ENCODE results near the gene TRPM6. TPM values are rescaled to one million over a fixed set of nuclear protein-coding genes. Genes with fewer than 3 reads are reported as not detected.
"Not testable (repeated sequence)": the region's sequence is repeated elsewhere in the genome, so short reads cannot be mapped to it uniquely, and the experiment has no call there.

The TRPM6 gene, protein sequence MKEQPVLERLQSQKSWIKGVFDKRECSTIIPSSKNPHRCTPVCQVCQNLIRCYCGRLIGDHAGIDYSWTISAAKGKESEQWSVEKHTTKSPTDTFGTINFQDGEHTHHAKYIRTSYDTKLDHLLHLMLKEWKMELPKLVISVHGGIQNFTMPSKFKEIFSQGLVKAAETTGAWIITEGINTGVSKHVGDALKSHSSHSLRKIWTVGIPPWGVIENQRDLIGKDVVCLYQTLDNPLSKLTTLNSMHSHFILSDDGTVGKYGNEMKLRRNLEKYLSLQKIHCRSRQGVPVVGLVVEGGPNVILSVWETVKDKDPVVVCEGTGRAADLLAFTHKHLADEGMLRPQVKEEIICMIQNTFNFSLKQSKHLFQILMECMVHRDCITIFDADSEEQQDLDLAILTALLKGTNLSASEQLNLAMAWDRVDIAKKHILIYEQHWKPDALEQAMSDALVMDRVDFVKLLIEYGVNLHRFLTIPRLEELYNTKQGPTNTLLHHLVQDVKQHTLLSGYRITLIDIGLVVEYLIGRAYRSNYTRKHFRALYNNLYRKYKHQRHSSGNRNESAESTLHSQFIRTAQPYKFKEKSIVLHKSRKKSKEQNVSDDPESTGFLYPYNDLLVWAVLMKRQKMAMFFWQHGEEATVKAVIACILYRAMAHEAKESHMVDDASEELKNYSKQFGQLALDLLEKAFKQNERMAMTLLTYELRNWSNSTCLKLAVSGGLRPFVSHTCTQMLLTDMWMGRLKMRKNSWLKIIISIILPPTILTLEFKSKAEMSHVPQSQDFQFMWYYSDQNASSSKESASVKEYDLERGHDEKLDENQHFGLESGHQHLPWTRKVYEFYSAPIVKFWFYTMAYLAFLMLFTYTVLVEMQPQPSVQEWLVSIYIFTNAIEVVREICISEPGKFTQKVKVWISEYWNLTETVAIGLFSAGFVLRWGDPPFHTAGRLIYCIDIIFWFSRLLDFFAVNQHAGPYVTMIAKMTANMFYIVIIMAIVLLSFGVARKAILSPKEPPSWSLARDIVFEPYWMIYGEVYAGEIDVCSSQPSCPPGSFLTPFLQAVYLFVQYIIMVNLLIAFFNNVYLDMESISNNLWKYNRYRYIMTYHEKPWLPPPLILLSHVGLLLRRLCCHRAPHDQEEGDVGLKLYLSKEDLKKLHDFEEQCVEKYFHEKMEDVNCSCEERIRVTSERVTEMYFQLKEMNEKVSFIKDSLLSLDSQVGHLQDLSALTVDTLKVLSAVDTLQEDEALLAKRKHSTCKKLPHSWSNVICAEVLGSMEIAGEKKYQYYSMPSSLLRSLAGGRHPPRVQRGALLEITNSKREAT (N-terminal part only)
- 0.05 and 0.17 TPM in 2 replicates for total RNA-seq (2014; rRNA removed; shearing (Covaris generic))

DNA sequence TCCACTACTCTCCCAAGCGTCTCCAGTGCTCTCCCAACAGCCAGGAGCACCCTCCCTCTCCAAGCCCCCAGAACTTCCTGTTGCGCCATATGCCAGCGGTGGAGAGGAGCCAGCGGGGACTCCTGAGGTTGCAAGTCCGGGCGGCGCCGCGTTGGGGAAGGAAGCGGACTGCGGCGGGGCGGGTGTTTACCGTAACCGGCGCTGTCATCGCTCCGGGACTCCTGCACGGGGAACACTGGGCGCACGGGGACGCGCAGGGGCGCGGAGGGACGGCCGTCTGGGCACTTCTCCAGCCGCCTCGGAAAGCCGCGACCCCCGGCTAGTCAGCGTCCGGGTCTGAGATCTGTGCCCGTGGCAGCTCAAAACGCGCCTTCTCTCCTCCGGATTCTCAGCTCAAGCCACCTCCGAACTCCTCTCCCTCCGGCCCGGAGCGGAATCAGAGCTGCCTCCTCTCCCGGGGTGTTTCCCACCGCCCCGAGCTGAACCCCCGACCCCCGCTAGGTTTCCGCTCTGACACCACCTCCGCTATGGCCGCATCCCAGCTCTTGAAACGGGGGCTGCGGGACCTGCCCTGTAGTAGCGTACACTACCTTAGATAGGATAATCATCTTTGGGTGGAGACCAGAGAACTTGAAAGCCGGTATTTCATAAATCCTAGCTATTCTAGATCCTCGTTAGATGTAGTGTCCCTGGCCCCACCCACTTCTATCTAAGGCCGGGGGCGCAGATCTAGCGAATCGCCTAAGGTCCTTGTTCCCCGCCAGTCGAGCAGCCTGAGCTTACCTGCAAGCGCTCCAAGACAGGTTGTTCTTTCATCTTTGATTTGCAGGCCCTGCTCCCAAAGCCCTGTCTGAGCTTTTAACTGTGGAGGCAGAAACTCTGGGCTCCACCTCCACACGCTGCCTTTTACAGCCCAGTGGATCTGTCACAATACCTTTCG, at the start of gene TRPM6:
TSS of gene TRPM6 (minus strand) at position 881 of the 940 bp plus-strand sequence. CDS start at position 816, 65 bp downstream.
- peak; percentile 53 for DNase-seq (ENCODE audit: low spot score)

DNA sequence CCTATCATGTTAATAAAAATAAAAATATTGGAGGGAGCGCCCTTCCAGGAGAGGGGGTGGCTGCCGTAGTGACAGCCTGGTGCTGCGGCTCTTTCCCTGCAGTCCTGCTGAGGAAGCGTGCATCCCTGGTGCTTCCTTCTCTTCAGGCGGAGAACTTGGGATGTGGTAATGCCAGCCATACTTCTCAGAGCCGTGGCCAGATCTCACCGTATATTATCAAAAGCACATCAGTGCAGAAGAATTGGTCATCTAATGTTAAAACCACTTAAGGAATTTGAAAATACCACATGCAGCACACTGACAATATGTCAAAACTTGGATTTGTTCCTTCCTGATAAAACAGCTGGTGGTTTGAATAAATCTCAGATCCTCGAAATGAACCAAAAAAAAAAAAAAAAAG, 47.3 kb upstream of the TRPM6 start:
- peak; percentile 18 for DNase-seq (ENCODE audit: low spot score)

DNA sequence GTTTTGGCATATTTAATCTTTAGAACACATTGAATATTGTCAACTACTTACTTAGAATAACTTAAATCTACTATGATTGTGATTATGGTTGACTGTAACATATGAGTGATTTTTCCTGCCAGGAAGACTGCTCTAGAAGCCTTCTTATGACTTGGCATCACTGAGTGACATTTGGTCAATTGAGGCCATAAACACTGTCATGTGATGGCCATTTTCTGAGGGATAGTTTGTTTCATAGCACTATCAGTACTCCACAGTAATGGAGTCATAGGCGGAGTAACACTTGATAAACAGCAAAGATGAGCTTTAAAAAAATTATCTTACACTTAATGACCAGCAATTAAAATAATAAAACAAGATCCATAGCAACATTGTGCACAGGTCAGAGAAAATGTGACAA, 34.0 kb upstream of the TRPM6 start:
- DNase-seq (ENCODE audit: low spot score): no peak

DNA sequence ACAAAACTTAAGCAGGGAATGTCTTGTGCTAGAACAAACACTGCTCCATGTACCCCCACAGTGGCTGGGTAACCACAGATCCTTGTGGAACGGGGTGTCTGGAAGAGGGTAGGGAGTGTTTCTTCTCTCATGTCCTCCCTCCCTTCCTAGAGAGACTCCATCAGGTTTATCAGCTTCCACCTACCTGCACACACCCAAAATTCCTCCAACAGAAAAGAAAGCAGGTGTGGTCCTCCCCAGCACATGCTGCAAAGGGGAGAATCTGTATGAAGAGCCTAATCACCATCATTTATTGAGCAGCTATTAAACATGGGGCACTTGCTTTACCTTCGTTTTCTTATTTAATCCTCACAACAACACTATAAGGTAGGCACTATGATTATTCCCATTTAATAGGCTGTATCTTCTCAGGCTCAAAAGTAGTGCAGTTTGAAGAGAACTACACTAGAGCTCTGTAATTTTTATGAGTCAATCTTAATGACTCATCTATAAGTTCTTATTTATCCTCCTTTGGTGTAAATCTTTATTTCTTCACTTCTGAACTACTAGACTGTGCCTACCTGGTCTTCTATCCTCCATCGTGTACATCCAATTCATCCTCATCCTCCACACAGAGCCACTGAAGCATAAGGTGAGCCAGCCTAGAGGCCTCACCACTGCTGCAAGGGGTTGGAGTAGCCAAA, 33.4 kb upstream of the TRPM6 start:
- DNase-seq (ENCODE audit: low spot score): no peak

DNA sequence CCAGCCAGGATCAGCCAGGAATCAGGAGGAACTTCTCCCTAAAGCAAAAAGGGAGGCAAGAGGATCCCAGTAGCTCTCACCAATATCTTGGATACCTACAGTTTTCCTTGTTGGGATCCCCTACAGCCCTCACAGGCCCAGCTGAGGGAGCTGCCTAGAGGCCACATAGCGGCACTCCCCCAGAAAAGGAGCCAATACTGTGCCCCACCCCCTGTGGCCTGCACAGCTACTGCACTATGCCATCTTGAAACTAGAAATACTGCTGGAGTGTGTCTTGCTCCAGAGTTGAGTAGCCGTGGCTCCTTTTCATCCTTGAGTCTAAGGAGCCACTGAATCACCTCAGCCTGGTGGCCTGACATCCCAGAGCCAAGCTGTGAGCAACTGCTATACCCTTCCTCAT, 22.3 kb upstream of the TRPM6 start:
- DNase-seq (ENCODE audit: low spot score): no peak

DNA sequence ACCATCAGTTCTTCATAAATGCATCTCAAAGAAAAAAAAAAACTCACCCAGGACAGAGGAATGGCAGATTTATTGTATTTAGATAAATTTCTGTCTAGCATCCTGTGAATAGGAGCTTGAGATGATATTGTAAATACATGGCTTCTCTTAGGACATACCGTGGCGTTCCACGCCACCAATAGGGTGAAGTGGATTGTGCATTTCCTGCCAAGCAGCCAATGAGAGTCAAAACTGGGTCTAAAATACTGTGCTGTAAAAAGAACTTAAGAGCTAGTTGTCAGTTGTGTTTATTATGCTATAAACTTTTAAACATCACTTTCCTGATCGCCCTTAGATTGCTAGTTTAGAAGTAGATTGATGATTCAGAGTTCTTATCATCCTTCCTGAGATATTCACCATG, 20.9 kb upstream of the TRPM6 start:
- DNase-seq (ENCODE audit: low spot score): no peak

DNA sequence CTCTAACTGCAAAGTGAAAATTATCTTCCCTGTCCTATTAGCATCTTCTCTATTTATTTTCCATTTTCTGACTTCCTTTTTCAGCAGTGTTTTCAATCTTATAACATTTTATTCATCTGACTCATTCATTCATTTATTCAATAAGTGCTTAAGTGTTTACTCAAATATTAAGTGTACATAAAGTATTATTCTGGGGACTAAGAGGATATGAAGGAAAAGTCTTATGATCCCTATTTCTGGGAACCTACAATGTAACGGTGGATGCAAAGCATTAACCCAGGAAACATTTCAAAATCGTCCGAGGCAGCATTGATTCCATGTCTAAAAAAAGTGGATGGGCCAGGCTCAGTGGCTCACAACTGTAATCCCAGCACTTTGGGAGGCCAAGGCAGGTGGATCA, 19.4 kb upstream of the TRPM6 start:
- DNase-seq (ENCODE audit: low spot score): no peak

DNA sequence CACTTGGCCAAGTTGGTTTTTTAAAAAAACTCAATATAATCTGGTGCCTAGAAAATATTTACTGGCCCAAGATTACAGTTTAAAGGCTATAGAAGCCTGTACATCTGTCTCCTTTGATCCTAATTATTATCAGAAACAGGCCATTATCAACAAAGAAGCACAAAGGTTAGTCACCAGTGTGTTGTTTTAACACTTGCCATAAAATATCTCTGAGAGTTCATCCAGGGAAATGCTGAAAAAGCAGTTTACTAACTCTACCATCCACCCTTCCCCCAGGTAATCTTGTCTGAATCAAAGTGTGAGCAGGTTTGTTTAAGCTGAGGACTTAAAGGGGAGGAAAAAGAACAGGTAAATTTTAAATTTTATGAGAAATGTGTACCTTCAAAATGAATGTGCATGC, 13.3 kb upstream of the TRPM6 start:
- no peak for DNase-seq (ENCODE audit: low spot score)

DNA sequence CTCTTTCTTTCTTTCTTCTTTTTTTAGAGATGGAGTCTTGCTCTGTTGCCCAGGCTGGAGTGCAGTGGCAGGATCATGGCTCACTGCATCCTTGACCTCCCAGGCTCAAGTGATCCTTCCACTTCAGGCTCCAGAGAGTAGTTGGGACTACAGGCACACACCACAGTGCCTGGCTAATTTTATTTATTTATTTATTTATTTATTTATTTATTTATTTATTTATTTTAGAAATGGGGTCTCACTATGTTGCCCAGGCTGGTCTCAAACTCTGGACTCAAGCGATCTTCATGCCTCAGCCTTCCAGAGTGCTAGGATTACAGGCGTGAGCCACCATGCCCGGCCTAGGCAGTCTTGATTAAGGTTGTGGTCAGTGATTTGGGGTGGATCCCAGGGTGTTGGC, 728 bp upstream of the TRPM6 start:
- DNase-seq (ENCODE audit: low spot score): not testable (repeated sequence)

DNA sequence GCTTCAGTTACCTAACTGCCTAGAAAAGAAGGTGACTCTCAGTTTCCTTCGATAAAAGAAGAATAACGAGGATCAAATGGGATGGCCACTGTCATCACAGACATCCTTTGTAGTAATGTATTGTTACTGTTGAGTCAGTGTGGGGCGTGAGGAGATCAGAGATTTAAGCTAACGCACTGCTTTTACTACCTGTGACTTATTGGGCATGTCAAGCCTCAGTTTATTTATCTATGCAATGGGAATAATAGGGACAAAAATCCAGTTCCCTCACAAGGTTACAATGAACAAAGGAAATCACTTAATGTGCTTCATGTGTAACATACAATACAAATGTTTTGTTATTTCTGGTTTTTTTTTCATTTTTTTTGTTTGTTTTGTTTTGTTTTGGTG, 255 bp upstream of the TRPM6 start:
- DNase-seq (ENCODE audit: low spot score): no peak

DNA sequence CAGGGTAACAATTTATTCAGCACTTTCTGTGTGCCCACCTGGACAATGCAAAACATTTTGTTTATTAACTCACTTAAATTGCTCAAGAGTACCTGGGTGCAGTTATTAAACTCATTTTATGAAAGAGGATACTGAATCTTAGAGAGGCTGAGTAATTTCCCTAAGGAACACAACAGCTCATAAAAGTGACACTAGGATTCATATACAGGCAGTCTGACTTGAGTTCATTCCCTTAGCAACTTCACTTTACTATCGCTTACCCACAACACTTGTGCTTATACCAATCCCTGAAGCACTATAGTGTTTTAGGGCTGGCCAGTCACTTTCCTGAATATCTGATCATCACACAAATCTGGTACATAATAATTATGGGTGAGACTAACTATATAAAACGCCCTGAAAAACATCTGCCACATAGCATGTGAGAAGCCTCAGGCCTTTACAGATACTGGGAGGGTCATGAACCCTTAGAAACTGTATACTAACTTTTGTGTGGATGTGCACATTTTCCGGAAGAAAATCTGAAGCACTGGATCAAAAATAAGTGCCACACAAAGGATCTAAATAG, 11.3 kb downstream of the TRPM6 start:
- DNase-seq (ENCODE audit: low spot score): no peak

DNA sequence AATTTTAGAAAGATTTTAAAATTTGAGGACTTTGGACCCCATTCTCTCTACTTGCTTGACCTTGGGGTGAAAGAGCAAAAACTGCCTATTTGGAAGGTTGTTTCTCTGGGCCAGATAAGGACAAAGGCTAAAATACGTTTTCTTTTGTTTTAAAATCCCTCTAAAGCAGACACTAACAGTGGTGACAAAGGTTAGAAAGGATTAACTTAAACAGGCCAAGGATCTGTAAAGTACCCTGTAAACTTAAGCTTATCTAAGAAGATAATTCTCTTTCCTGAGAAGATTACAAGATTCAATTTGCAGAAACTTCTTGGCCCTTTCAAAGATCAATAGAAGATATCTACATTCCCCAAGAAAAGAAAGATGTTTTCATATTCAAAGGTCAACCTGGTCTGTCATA, 12.1 kb downstream of the TRPM6 start:
- DNase-seq (ENCODE audit: low spot score): no peak

DNA sequence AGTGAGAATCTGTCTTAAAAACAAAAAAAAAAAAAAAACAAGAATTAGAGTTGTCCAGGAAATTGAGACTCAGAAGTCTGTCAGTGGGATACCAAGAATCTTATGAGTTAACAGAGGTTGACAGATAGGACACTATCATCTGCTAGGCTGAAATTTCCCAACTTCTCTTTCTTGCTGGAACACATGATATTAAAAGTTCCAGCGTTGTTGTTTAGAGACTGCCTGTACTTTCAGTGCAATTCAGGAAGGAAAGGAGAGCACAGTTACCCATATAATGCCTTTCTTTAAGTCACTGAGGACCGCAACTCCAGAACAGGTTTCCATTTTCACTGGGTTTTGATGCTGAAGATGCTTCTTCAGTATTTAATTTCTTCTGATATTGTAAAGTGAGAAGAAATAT, 13.5 kb downstream of the TRPM6 start:
- no peak for DNase-seq (ENCODE audit: low spot score)

DNA sequence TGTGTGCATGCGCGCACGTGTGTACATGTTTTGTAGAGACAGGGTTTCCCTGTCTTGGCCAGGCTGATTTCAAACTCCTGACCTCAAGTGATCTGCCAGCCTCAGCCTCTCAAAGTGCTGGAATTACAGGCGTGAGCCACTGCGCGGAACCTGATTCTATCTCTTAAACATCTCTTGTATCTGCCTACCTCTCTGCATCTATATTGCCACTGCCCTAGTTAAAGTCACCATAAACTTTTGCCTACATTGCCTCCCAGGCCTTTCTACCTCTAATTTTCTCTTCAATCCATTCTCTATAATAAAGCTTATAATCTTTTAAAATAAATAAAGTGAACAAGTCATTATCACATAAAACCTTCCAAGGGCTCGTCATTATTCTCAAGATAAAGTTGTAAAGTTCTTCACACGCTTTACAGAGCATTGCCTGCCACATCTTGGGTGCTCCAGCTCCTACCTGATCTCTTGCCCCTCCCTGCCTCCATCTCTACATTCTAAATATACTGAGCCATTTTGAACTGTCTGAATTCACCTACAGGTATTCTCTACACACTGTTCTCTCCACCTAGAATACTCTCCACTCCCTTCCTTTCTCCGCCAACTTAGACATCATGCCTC, 15.0 kb downstream of the TRPM6 start:
- DNase-seq (ENCODE audit: low spot score): no peak

DNA sequence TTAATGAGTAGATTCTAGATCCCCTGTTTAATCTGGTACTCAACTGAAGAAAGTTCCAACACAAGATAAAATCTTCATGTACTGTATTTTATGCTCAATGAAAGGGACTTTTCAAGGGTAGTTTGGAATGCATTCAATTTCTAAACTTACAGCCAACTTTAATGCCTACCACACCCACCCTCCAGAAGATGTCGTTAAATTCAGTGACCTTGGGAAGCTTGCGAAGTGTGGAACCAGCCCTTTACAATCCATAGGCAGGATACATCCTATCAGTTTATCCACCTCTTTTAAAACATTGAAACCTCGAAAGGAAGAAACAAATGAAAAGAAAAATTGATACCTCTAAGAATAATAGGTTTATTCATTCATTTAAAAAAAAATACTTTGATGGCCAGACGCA, 20.2 kb downstream of the TRPM6 start:
- no peak for DNase-seq (ENCODE audit: low spot score)

DNA sequence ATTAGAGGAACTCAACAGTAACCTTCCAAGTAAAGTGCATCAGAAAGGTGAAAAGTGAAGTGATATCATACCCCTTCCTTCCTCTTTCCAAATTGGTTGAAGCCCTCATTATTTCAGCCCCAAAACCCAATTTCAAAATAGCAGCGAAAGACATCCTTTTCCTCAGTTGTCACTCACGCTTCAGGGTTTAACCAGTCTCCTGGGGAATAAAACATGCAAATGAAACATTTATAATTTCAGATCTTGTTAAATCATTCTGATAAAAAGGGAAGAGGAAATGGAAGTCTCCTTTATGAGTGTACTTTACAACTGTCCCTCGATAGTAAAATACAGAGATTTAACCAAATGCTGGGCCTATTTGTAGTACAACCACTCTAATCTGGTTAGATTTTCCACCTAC, 22.5 kb downstream of the TRPM6 start:
- DNase-seq (ENCODE audit: low spot score): no peak

DNA sequence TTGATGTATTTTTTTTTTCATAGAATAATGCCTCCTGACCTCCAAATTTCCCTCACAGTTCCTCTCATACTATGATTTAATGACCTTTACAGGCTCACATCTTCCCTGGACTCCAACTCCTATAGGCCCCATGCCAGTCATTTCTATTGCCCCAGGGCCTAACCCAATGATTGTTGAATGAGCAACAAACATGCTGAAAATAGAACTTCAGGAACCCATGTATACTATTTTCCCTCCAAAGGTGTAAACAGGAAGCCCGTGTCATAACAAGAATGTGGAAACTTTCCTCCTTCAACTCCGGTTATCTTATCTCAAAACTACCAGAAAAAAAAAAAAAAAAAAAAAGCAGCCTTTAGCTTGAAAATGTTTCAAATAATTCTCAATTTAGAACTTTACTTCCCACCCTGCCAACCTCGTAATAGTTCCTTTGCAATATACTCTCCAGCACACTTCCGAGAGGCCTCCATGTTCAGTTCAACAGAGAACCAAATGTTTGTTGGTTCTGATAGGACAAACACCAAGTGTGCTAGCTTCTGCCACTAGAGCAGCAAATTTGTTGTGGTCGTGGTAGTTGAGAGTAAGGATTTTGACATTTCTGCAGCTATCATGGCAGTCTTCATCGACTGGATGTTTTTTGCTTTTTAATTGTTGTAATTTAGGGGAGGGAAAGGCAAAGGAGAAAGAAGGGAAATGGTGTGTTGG, 25.8 kb downstream of the TRPM6 start:
- no peak for DNase-seq (ENCODE audit: low spot score)

DNA sequence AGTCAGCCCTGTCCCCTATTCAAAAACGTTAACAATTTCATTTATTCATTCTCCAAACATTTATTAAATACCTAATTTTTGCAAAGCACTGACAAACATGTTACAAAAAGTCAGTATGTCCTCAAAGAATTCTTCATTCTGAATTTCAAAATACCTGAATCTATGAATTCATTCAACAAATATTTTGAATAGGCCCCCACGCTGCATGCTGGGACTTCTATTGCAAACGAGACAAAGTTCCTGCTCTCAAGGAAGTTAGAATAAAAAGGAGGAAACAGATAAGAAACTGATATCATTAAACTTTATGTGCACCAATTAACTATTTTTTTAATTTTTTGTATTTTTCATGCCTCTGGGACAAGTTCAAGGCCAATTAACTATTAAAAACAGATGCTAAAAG, 26.6 kb downstream of the TRPM6 start:
- DNase-seq (ENCODE audit: low spot score): no peak

DNA sequence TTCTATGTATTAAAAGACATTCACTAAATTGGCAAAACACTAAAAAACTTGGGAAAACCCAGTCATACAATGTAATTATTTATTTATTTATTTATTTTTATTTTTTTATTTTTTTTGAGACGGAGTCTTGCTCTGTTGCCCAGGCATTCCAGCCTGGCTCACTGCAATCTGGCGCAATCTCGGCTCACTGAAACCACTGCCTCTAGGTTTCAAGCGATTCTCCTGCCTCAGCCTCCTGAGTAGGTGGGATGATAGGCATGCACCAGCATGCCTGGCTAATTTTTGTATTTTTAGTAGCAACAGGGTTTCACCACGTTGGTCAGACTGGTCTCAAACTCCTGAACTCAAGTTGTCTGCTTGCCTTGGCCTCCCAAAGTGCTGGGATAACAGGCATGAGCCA, 27.5 kb downstream of the TRPM6 start:
- DNase-seq (ENCODE audit: low spot score): not testable (repeated sequence)
